PC-3 (cell line): ENCODE results near the gene LDHD. TPM values are rescaled to one million over a fixed set of nuclear protein-coding genes. Genes with fewer than 3 reads are reported as not detected.

Experiments used
- ATAC-seq: fragments of 200-7000 bp; cut with Tn5 transposase; 2 replicates; pipeline ENCODE4 v1.9.1; 2020; ENCODE audit warnings: mild to moderate bottlenecking, moderate library complexity
- BruUV-seq: library from RNA; stranded (reverse); fragments of 400-500 nt; replicated peaks from 2 replicates; lab custom pipeline; 2021; lab: Mats Ljungman, UMichigan
- CTCF ChIA-PET: fragments of 300-600 bp; sonication (Branson Sonifier 250); formaldehyde crosslinking; loops from one replicate; lab custom pipeline; 2022; ENCODE audit warnings: antibody characterized with exemption; lab: Charles Lee
- POLR2A ChIA-PET: fragments of 300-600 bp; sonication (Branson Sonifier 250); formaldehyde crosslinking; loops from one replicate; lab custom pipeline; 2022; ENCODE audit warnings: antibody characterized with exemption; ENCODE audit not compliant: unreplicated experiment; lab: Charles Lee
- DNase-seq: peaks from one replicate; pipeline ENCODE4 v3.0.0-alpha.2; 2015
- H2AFZ ChIP-seq: fragments of 300-600 bp; sonication (generic); 2 replicates; pipeline ENCODE4 v1.6.0; 2016; ENCODE audit warnings: antibody characterized with exemption, low read length
- H3F3A ChIP-seq: fragments of 300-600 bp; sonication (generic); one replicate; pipeline ENCODE4 v1.6.0; 2017; ENCODE audit warnings: antibody characterized with exemption, low read length, control low read depth, mild to moderate bottlenecking; ENCODE audit not compliant: unreplicated experiment
- H3K27ac ChIP-seq: fragments of 300-600 bp; sonication (generic); 2 replicates; pipeline ENCODE4 v1.5.1; 2016; ENCODE audit warnings: mild to moderate bottlenecking, low read length
- H3K27me3 ChIP-seq: fragments of 300-600 bp; sonication (generic); 2 replicates; pipeline ENCODE4 v1.6.1; 2016; ENCODE audit warnings: low read length, mixed read lengths
- H3K36me3 ChIP-seq: fragments of 300-600 bp; sonication (generic); 2 replicates; pipeline ENCODE4 v1.6.1; 2016; ENCODE audit warnings: low read depth, mixed run types, low read length, mixed read lengths
- H3K4me1 ChIP-seq: fragments of 300-600 bp; sonication (generic); 2 replicates; pipeline ENCODE4 v1.5.1; 2016; ENCODE audit warnings: low read length; ENCODE audit not compliant: insufficient read depth
- H3K4me2 ChIP-seq: fragments of 300-600 bp; sonication (generic); 2 replicates; pipeline ENCODE4 v1.6.0; 2016; ENCODE audit warnings: low read length
- H3K4me3 ChIP-seq: fragments of 300-600 bp; sonication (generic); 2 replicates; pipeline ENCODE4 v1.5.1; 2016; ENCODE audit warnings: mild to moderate bottlenecking, low read length, mixed read lengths
- H3K79me2 ChIP-seq: fragments of 300-600 bp; sonication (generic); 2 replicates; pipeline ENCODE4 v1.6.1; 2017; ENCODE audit warnings: low read length, mixed read lengths
- H3K9ac ChIP-seq: fragments of 300-600 bp; sonication (generic); 2 replicates; pipeline ENCODE4 v1.6.0; 2016; ENCODE audit warnings: mild to moderate bottlenecking, low read length
- H3K9me2 ChIP-seq: fragments of 300-600 bp; sonication (generic); replicated peaks from 2 replicates; pipeline ENCODE4 v1.6.1; 2016; ENCODE audit warnings: mixed run types, low read length, mixed read lengths
- H3K9me3 ChIP-seq: fragments of 300-600 bp; sonication (generic); 2 replicates; pipeline ENCODE4 v1.6.1; 2016; ENCODE audit warnings: low read length, mixed read lengths
- H4K20me1 ChIP-seq: fragments of 300-600 bp; sonication (generic); 2 replicates; pipeline ENCODE4 v1.6.1; 2016; ENCODE audit warnings: low read length, mixed read lengths
- CTCF ChIP-seq: fragments of 300-600 bp; sonication (generic); conservative IDR thresholded peaks from 2 replicates; pipeline ENCODE4 v1.5.1; 2017; ENCODE audit warnings: antibody characterized with exemption, low read depth, mild to moderate bottlenecking, low read length
- EZH2 ChIP-seq: fragments of 300-600 bp; sonication (generic); IDR thresholded peaks from one replicate; pipeline ENCODE4 v1.6.1; 2017; ENCODE audit warnings: antibody characterized with exemption, mild to moderate bottlenecking, low read length; ENCODE audit not compliant: unreplicated experiment
- EZH2phosphoT487 ChIP-seq: fragments of 300-600 bp; sonication (generic); IDR thresholded peaks from 2 replicates; pipeline ENCODE4 v1.6.1; 2018; ENCODE audit warnings: mild to moderate bottlenecking, antibody characterized with exemption, low read length, borderline replicate concordance
- intact Hi-C: fragments of 100-400 bp; cut with micrococcal nuclease; formaldehyde crosslinking; loops from 2 replicates; pipeline ENCODE4 v1.9.0; 2023
- total RNA-seq: library from RNA; depleted of rRNA; stranded (reverse); fragments of >200 nt; gene quantifications from 2 replicates; pipeline ENCODE4 v1.2.3, GENCODE V29; 2014

The LDHD gene
- total RNA-seq, 1 experiment from 2014 or later: 3.1 TPM

DNA sequence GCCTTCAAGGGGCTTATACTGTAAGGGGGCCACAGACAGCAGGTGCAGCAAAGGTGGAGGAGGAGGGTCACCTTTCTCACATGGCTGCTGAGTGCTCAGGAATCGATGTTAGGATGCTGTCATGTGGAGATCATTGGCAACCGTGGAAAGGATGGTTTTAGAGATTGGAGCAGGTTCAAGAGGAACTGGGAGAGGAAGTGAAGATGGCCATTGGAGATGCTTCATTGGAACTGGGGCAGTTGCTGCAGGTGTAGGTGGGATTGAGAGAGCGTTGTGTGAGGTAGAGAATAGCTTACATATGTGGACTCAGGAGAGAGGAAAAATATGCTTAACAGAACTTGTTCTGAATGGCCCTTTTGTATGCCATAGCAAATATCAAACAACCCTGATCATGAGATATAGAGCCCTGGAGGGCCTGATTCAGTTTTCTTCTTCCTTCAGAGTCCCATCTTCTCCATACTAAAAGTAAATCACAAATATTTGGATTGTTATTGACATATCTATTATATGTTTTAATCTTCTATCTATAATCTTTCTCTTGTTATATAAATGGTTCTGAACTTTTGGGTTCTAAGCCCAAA, 40.8 kb downstream of the LDHD start:
- DNase-seq: no peak
- Histone ChIP-seq H3K27ac (no peak overlapping the region), H3K4me1 (peaks cover 1% of the 10 kb centered on the region; the same call in 1 of the 2 replicates), H3K9me3 (no peaks in the 10 kb centered on the region), H3F3A (no peaks in the 10 kb centered on the region), H4K20me1 (no peaks in the 10 kb centered on the region), H3K36me3 (no peaks in the 10 kb centered on the region), H3K27me3 (no peaks in the 10 kb centered on the region), H3K4me3 (no peak overlapping the region), H3K9ac (no peak overlapping the region), H3K4me2 (no peak overlapping the region), H3K79me2 (peaks cover 73% of the 10 kb centered on the region), H3K9me2 (no peaks in the 10 kb centered on the region), H2AFZ (no peak overlapping the region)
- intact Hi-C loops: no loop called here
- CTCF ChIA-PET: no interaction called here
- TF ChIP-seq CTCF: no peak
- no peak for TF ChIP-seq EZH2
- BruUV-seq: no TSS peak
- POLR2A ChIA-PET: no interaction called here
- no peak for ATAC-seq

DNA sequence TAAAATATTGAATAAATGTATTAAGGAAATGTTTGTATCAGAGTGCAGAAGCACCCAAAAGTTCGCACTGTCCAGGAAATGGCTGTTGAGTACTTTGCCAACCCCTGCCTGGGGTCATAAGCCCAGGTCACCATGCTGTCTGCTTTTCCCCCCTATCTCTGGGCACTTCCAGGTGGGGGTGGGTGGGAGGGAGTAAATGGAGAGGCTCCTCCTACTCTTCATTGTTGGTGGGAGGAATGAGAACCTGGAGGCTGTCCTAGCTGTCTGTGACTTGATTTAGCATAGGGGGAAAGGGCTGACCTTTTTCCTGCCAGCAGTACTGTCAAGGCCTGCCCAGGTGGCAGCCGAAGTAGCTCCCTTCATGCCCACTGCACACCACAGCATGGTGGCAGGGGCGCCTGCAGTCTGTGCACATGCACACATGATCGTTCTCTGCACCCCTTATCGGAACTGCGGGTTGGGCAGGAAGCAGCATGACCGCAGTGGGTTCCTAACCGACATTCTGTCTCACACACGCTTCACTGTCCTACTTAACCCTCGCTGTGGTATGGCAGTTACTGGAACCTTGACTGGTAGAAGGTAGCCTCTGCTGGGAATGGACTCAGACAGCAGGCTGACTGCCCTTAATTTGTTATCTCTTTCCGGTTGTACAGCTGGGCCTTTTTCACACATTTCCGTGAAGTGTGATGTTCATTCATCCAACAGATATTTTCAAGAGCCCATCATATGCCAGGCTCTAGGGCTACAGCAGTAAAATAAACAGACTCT, 41.5 kb downstream of the LDHD start:
- no TSS peak for BruUV-seq
- no peak for DNase-seq
- Histone ChIP-seq H3K36me3 (no peaks in the 10 kb centered on the region), H3K4me3 (no peak overlapping the region), H3K27ac (no peak overlapping the region), H3F3A (no peaks in the 10 kb centered on the region), H3K9ac (no peak overlapping the region), H3K4me2 (no peak overlapping the region), H3K9me3 (no peaks in the 10 kb centered on the region), H3K4me1 (peaks cover 8% of the 10 kb centered on the region), H2AFZ (no peak overlapping the region), H4K20me1 (no peaks in the 10 kb centered on the region), H3K9me2 (no peaks in the 10 kb centered on the region), H3K79me2 (peaks cover 80% of the 10 kb centered on the region), H3K27me3 (no peaks in the 10 kb centered on the region)
- TF ChIP-seq EZH2phosphoT487: no peak
- no peak for TF ChIP-seq EZH2
- no peak for TF ChIP-seq CTCF
- intact Hi-C loops: no loop called here
- ATAC-seq: no peak
- ChIA-PET POLR2A (no interaction called here), CTCF (no interaction called here)

GRCh38 chr16:75074304-75074793, 42.2 kb downstream of the LDHD start:
- no TSS peak for BruUV-seq
- peaks cover 81% of the 10 kb centered on the region for H3K79me2 ChIP-seq
- POLR2A ChIA-PET: no interaction called here

More at GRCh38 chr16:75074304-75074793, 42.2 kb downstream of the LDHD start:
- Histone ChIP-seq H3K4me1 (peaks cover 14% of the 10 kb centered on the region), H3K9me3 (no peaks in the 10 kb centered on the region), H3K4me3 (no peak overlapping the region), H3F3A (no peaks in the 10 kb centered on the region), H2AFZ (no peak overlapping the region), H3K27ac (no peak overlapping the region), H3K27me3 (no peaks in the 10 kb centered on the region), H3K4me2 (no peak overlapping the region), H3K36me3 (no peaks in the 10 kb centered on the region), H3K9me2 (no peaks in the 10 kb centered on the region), H4K20me1 (no peaks in the 10 kb centered on the region), H3K9ac (no peak overlapping the region)
- CTCF ChIA-PET: no interaction called here
- intact Hi-C loops: no loop called here
- DNase-seq (no peak), ATAC-seq (no peak)
- TF ChIP-seq EZH2: no peak
- no peak for TF ChIP-seq CTCF
- TF ChIP-seq EZH2phosphoT487: no peak
